Stimulated activated CD8-positive, alpha-beta memory T cell treated with anti-CD3 and anti-CD28 coated beads, Interleukin-4, amount 100 ng/mL, for 48 hours (primary cell): ENCODE results near the gene CRACR2B.

Experiments
- DNase-seq: peaks from one replicate; pipeline ENCODE4 v3.0.0-alpha.2; 2020

The CRACR2B gene

DNA sequence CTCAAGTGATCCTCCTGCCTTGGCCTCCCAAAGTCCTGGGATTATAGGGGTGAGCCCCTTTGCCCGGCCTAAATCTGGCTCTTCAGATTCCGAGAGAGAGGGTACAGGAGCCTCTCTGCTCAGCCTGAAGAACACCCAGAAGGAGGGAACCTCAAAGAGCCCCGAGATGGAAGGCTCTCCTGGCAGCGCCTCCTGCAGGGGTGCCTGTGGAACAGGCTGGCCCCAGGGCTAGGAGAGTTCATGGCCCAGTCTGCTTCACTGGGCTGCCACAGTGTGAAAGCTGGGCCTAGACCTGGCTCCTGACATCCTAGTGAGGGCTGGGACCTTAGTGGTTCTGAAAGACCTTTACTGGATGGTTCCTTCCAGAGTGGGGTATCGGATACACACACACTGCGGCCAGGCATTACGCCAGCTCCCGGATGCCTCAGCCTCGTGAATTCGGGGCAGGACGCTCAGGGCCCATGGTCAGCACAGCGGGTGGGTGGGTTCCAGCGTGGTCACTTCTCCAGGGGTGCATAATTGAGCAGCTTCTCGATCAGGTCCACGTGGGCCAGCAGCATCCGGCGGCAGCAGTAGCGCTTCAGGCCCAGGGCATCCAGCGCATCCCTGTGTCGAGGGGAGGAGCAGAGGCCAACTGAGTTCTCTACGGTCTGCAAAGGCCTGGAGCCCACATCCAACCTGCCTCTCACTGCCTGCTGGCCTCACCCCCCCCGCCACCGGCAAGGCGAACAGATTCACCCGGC, 12.3 kb downstream of the CRACR2B start:
- DNase-seq, result no peak

DNA sequence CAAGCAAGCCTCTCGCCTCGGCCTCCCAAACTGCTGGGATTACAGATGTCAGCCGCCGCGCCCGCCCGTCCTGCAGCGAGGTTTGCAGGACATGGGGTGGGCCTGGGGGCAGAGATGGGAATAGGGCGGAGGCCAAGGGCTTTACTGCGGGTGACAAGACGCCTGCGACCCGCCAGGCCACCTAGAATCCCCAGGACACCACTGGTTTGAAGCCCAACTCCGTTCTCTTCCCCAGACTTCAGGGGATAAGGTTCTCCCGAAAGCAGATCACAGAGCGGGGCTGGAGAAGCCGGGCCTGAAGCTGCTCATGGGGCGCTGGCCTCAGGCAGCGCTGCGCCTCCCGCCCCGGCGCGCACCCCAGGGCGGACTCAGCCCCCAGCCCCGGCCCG, 14.3 kb downstream of the CRACR2B start:
- no peak for DNase-seq

DNA sequence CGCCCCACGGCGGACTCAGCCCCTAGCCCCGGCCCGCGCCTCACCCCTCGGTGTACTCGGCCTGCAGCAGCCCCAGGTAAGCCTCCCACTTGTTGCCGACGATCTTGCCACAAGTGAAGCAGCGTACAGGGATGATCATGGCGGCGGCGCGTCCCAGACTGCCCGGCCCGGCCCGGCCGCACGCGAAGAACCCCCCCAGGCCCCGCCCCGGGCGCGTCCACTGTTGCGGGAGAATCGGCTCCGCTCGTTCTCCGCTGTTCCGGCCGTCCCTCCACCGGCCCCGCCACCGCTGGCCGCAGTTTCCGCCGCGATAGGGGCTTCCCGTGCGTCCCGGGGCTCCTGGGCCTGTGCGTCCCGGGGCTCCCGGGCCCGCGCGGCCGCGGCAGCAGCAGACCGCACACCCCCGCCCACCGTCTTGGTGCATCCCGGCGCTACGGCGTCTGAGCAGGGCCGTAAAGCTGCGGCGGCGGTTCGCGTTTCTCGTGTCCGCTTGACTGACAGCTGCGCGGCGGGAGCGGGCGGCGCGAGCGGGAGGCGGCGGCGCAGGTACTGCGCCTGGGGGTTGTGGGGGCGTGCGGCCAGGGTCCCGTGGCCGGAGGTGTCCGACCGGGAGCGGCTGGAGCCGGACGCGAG, 14.8 kb downstream of the CRACR2B start, which contains the start of the genes POLR2L and TSPAN4:
POLR2L (minus strand) TSS at position 160 of the 633 bp plus-strand sequence; CDS start at position 139, 21 bp downstream.
TSPAN4 (plus strand) TSS at position 483 of the 633 bp plus-strand sequence. CDS start 7,453 bp downstream, outside the sequence.
- peak; percentile 91 for DNase-seq

DNA sequence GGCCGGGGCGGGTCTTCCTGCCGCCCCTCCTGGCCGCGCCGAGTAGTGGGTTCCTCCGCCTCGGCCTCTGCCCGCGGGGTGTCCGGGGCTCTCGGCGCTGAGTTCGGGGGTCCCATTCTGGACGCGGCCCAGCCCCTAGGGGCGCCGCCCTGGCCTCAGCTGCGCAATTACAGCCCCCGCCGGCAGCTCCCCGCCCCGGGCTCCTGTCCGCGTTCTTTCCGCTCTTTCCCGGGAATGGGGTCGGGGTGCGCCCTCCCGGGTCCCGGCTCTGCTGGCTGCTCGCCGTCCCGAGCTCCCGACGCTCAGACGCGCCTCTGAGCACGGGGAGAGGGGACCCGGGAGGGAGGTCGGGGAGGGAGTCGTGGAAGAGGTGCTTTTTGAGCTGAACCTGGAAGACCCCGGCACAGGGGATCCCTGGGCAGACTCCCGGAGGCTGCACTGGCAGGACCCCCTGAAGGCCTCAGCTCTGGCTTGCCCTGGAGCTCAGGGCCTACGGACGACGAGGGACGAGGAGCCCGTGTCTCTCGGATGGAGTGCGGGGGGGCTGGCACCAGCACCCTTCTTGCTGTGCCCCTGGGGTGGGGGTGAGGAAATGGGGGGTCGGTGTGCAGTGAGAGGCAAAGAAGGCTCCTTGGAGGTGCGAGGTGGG, 15.5 kb downstream of the CRACR2B start:
- DNase-seq, result no peak

DNA sequence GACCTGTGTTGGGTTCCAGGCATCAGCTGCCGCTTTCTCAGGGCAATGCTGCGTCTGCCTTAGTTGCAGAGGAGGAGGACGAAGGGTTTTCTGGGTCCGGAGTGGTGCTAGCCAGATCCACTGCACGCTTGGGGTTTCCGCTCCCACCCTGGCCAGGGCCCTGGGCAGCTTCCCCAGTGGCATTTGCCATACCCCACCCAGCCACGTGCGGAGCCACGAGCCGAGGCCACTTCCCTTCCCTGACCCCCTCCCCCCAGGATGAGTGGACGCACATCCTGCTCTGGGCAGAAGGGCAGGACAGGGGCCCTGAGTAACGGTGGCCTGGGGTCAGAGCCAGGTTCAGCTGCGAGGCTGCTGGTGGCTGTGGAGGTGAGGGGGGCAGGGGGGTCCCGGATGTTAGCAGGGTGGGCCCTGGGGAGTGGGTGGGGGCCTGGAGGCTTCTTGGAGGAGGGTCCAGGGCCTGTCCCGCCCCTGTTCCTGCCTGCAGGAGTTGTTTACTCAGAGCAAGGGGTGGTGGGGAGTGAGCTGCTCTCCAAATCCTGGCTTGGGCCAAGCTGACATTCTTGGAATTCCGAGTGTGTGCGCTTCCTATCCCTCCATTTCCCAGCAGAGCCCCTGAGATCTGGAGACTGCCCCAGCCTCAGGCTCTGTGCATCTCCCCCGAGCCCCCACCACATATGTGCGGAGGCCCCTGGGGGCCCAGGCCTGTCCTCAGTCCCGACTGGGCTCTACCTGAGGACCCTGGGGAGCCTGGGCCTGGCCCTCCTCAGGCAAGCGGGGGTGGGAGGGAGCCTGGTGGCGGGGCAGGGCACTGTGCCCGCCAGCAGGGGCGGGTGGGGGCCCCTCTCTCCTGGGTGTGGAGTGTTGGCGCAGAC, 16.3 kb downstream of the CRACR2B start:
- no peak for DNase-seq

DNA sequence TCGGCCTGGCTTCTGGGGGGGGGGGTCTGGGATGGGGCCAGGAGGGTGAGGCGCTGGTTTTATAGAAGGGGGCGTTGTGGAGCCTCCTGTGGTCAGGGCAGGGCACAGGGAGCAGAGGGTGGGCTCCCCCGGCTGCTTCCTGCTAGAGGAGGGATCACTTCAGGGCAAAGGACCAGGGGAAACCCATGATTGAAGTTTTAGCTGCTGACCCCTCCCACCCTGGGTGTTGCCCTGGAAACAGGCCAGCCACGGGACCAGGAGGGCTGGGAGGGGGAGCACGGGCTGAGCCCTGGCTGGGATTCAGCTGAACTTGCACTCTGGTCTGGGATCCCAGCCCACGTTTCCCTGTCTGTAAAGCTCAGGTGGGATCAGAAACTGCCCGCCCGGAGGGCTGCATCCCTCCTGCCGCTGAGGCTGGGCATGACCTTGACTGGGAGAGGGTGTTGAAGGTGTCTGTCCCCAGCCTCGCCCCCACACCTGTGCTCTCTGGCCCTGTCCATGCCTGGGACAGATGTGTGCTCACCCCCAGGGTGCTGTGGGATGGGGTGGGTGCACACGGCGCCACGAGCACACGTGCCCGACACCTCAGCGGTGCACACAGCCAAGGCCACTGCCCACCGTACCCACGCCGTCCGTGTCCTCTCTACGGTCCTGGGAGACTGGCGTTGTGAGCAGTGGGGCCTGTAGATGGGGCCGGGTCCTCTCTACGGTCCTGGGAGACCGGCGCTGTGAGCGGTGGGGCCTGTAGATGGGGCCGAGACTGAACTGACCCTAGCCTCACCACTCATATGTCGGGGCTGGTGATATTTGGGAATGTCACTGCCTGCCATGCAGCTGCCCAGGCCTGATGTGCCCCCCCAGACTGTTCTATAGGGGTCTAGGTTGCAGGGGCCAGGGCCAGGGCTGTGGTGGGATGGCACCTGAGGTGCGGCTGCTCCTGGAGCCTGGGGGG, 17.2 kb downstream of the CRACR2B start:
- no peak for DNase-seq

DNA sequence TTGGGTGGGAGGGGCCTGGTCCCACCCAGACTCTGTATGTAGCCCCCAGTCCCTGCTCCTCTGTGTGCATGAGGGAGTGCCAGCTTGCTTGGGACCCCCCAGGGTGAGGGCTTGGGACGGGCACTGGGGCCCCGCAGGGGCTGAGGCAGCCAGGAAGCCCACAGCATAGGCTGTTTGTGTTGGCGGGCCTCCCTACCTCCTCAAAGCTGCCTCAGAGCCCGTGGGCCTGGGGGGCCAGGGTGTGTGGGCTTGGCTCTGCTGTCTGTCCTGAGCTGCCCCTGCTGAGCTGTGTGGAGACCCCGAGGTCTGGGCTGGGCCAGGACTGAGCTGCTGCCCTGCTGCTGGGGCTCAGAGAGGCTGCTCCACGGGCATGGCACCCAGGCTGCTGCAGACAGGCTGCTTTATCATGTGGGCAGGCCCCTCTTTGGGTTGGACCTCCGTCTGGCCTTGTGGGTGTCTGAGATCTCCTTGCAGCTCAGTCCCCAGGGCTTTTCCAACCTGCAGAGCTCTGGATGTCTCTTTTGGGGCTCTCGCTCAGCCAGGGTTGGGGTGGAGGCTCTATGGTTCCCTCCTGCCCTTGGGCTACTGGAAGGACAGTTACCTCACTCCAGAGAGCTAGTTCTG, 18.3 kb downstream of the CRACR2B start:
- DNase-seq, result no peak

DNA sequence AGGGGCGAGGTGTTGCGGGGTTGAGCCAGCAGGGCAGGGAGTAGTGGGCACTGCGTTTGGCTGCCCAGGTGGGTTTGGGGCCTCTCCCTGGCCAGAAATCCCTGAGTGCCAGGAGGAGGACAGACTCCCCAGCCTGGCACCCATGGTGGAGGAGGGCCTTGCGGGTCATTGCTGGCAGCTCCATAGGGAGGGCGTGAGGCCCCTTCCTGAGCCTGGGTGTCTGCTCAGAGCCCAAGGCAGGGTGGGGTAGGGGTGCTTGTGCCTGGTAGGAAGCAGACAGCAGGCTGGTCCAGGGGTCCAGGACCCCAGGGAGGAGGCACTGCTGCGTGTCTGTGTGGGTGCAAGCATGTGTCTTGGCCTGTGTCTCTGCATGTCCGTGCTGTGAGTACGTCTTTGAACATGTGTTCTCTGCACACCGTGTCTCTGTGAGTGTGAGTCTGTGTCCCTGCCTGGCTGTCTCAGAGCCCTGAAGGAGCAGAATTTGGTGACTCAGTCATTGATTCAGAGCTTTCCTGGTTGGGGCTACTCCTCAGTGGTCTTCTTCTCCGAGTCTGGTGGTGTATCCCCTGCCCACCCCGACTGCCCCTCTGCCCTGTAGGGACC, 18.9 kb downstream of the CRACR2B start:
- no peak for DNase-seq

DNA sequence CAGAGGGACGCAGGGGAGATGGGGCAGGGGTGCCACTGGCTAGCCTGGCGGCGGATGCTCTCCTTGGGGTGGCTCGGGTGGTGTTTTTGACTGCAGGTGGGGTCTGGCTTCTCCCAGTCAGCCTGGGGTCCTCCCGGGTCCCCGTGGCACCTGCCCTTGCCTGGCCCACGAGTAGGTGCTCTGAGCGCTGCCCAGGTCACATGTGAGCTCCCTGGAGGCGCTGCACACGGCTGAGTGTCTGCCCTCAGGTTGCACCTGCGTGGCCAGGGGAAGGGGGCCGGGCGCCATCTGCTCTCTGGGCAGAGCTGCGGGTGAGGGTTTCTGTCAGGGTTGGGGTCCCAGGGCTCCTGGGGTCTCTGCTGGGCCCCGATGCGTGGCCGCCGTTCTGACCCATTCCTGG, 20.2 kb downstream of the CRACR2B start:
- DNase-seq, result no peak

DNA sequence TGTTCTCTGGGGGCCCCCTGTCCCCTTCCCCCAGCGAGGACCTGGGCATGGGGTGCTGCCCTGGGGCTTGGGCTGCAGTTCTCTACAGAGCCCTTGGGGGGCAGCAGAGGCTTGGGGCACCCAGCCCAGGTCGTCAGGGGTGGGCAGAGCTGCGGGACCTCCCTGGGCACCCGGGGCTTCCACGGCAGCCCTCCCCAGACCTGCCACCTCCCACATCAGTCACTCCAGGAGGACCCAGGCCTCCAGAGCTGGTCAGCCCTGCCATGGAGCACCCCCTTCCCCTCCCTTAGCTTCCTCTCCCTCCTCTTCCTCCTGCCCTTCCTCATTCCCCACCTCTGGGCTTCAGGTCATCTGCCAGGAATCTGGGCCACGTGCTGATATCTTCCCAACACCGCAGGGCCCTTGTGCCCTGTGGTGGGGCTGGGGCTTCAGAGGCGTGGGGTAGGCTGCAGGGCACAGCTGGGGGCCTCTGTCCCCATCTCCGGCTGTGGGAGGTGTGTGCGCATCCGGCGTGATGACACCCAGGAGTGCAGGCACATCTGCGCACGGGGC, 20.7 kb downstream of the CRACR2B start:
- peak; percentile 83 for DNase-seq

DNA sequence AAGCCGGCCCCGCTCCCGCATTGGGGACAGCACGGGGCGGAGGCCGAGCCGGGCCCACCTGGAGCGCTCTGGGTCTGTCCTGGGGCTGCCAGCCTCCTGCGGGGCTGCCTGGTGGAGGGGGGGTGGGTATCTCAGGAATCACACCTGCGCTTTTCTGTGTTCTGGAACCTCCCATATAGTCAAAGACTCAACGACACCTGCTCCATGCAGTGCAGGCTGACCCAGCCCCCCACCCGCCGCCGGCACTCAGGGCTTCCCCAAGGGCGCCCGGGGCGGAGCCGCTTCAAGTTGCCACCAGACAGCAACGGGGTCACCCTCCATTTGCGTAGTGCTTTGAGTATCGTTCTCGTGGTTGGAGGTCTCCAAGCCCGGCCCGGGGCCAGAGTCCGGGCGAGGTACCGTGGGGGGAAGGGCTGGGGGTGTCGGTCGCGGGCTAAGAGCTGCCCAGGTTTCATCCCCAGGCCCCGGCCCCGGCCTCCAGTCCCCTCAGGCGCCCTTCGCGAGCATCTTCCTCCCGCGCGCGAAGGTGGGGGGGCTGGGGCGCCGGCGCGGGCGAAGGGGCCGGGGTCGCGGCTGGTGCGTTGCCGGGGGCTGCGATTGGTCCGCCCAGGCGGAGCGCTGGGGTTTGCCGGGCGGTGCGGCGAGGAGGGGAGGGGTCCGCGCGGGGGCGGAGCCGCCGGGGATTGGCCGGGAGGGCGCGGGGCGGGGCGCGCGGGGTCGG, 21.5 kb downstream of the CRACR2B start:
- DNase-seq, result peak; percentile 56

DNA sequence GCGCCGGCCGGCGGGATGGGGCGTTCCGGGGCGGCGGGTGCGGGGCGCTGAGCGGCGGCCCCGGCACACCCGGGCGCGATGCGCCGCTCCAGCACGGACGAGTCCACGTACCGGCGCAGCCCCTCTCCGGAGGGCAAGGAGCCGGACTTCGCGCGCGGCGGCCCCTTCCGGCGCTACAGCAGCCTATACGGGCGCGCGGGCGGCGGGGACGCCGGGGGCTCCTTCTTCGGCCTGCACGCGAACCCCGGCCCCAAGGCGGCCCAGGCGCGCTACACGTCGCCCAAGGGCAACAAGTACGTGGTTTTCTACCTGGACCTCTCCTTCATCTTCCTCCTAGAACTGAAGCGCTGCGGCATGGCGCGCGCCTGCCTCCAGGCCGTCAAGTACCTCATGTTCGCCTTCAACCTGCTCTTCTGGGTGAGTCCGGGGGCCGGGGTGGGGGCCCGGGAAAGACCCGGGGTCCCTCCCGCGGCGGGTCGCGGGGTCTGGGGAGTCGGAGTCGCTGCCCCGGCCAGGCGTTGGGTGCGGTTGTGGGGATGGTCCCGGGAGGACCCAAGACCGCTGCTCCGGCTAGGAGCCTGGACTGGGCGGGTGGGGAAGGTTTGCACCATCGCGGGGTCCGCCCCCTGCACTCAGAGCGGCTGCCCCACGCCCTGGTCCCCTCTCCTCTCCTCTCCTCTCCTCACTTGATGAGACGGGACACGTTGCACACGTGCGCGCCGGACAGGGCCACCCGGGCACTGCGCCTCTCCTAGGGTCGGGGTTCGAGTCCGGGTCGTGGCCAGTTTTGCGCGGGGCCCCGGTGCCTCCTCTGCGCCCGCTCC, 22.4 kb downstream of the CRACR2B start:
- no peak for DNase-seq

DNA sequence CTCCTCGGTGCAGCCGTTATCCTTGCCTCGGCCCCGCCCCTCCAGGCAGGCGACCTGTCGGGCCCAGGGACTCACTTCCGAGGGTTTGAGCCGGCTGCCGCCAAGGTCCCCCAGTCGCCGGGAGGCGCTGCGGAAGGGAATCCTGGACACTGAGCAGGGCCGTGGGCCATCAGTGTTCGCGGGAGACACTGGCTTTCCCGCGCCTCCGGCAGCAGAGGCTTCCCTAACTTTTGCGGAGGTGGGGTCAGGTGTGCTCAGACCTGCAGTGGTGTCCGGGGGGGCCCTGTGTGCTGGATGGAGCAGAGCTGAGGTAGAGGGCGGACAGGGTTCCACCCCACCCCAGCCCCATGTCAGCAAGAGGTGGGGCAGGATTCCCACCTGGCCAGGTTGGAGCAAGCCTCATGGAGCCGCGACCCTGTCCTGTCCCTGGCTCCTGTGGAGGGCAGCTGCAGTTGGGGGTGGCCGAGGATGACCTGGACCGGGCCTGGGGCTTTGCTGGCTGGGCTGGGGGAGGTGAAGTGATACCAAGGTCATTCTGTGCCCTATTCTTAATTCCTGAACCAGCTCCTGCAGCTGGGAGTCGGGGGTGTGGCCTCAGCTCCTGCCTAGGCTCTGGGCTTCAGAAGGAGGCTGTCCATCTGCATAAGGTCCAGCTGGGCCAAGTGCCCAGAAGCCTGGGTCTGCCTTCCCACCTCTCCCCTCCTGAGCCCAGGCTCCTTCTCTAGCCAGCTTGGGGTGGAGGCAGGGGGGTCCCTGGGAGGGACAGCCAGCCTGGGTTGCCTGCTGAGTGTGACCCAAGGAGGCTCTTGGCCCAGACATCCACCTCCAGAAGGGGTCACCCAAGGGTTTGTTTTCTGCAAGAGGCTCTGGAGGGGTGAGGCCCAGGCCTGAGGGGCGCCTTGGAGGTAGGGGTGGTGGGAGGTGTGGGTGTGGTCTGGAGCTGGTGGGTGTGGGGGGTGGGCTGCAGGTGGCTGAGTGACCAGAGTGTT, 23.4 kb downstream of the CRACR2B start:
- no peak for DNase-seq

DNA sequence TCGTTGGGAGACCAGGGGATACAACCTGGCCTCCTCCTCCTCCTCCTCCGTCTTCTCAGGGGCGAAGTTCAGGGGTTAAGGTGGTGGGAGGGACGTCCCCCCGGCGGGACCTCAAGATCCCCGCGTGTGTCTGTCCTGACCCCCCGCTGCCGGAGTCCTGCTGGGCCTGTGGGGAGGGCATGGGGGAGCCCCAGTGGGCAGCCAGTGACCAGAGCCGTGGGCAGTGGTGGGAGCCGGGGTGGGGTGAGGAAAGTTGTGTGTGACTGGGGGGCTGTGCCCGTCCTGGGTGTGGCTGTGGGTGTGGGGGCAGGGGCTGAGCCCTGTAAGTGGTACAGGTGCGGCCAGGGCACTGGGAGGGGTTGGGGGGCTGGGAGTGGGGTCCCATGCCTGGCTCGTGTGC, 25.0 kb downstream of the CRACR2B start:
- DNase-seq, result no peak

DNA sequence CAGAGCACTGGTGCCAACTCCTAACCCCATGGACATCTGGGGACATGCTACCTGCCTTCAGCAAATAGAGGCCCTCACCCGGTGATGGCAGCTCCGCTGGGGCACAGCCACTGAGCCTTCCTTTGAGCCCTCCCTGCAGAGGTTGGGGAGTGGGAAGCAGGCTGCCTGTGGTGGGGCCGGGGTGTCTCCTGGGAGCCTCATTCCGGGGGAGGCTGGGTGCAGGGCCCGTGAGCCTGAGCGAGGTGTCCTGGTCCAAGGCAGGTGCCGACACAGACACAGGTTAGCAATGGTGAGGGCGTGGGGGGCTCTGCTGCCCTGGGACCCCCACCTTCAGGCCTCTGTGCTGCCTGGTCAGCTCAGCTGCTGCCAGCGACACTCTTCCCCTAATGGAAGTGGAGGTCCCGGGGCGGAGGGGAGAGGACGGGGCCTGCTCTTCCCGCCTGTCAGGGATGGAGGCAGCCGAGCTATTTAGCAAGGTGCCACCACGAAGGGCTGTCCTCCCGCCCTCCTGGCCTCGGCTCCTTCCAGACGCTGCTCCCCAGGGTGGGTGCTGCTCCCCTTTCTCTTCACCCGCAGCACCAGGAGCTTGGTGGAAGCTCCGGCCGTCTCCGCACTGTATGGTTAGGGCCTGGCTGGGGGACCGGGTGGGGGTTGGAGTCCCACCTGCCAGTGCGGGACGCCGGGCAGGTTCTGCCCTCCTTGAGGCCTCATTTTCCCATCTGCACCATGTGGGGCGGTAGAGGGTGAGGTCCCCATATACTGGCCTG, 26.1 kb downstream of the CRACR2B start:
- no peak for DNase-seq

DNA sequence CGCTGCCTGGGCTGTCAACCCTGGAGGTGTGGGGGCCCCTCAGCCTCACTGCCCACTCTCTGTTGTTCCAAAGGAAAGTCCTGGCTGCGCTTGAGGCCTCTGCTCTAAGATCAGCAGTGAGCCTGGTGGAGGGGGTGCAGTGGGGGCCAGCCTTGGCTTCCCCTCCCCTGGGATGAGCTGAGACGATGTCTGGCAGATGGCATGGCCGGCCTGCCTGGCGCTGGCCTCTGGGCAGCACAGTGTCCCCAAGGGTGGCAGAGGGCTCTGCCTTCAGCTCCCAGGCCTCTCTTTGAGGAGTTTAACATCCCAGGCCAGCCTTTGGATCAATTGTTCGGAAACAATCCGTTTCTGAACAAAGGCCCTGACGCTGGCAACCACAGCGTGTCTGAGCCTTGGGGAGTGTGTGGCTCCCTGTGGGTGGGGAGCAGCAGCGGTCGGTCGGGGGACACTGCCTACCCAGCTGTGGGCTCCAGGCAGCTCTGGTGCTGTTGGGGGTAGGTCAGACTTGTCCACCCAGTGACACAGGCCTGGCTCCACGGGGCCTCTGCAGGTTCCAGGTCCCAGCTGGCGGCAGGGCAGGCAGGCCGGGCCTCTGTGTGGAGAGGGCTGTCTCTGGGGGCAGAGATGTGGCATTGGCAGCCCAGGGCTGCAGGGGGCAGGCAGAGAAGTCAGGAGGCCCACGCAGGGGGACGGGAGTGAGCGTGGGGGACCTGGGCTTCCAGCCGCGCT, 27.0 kb downstream of the CRACR2B start:
- no peak for DNase-seq
